Sigmoid colon (tissue), 4 donors: Measurements from ENCODE around the gene PELI2.

Experiments
- CTCF ChIP-seq, 4 experiments: fragments of 450-650 bp in 3 of 4; fragments of 200-600 bp in 1 of 4; IDR thresholded peaks; one replicate each; pipeline ENCODE4 v1.5.1; 2016 to 2019; ENCODE audit warnings: antibody characterized with exemption in 4 of 4, mild to moderate bottlenecking in 3 of 4, moderate library complexity in 2 of 4
- EP300 ChIP-seq, 4 donors: sonication (generic); formaldehyde crosslinking; IDR thresholded peaks; one replicate each; pipeline ENCODE4 v1.6.1; 2017; ENCODE audit warnings: antibody characterized with exemption in 4 of 4
- POLR2A ChIP-seq, 2 donors: fragments of 450-650 bp; IDR thresholded peaks; one replicate each; pipeline ENCODE4 v1.6.1; 2016; ENCODE audit warnings: antibody characterized with exemption in 2 of 2, mild to moderate bottlenecking in 2 of 2, moderate library complexity in 2 of 2
- POLR2AphosphoS5 ChIP-seq, 4 donors: sonication (generic); formaldehyde crosslinking; IDR thresholded peaks; one replicate each; pipeline ENCODE4 v1.6.1; 2017; ENCODE audit warnings: antibody characterized with exemption in 4 of 4

GRCh38 chr14:56321861-56322260 lies 203.7 kb downstream of the PELI2 start:
- TF ChIP-seq CTCF (IDR thresholded peaks at IDR 0.05) (no peak), POLR2A (IDR thresholded peaks at IDR 0.05) (no peak), POLR2AphosphoS5 (IDR thresholded peaks at IDR 0.05) (no peak), EP300 (IDR thresholded peaks at IDR 0.05) (no peak)
